Fibroblast of the aortic adventitia (primary cell): ENCODE data around the gene FITM1. TPM values are rescaled to one million over a fixed set of nuclear protein-coding genes. Genes with fewer than 3 reads are reported as not detected.

Source experiments
- DNase-seq: peaks from one replicate; pipeline ENCODE4 v3.0.0-alpha.2; 2010; ENCODE audit warnings: low read depth
- H3K4me3 ChIP-seq: 2 replicates; pipeline ENCODE4 v1.5.1; 2011; ENCODE audit warnings: low read depth, mild to moderate bottlenecking, control low read depth, low read length, moderate library complexity
- total RNA-seq: library from RNA; depleted of rRNA; stranded (reverse); fragments of >200 nt; gene quantifications from 2 replicates; pipeline ENCODE4 v1.2.3, GENCODE V29; 2012; ENCODE audit warnings: low replicate concordance
- TF ChIP-seq, protein P1 (sequence below): IDR thresholded peaks from 2 replicates; pipeline ENCODE4 v1.5.1; 2011; ENCODE audit warnings: mild to moderate bottlenecking, low read length, control low read depth, inconsistent platforms; ENCODE audit not compliant: insufficient read depth

Gene FITM1, protein sequence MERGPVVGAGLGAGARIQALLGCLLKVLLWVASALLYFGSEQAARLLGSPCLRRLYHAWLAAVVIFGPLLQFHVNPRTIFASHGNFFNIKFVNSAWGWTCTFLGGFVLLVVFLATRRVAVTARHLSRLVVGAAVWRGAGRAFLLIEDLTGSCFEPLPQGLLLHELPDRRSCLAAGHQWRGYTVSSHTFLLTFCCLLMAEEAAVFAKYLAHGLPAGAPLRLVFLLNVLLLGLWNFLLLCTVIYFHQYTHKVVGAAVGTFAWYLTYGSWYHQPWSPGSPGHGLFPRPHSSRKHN
- total RNA-seq, result 0.18 TPM in 1 of 2 replicates, not detected in the other

DNA sequence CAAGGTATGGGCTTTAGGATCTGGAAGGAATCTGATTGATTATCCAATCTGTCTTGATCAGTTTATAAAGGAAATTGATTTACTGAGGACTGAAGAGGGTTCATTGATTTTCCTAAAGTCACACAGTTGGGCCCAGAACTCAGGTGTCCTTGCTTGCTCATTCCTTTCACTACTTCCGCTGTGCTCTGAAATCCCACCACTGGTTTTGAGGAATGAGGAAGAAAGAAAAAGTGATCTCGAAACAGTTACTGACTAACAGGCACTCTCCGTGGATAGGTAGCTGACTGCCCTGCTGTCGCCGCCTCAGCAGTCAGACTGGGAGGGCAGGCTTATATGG, at the start of gene FITM1:
FITM1 (plus strand) TSS at position 280 of the 337 bp plus-strand sequence. CDS start 905 bp downstream, outside the sequence.
- H3K4me3 ChIP-seq, result no peak within 1 kb of the TSS
- TF ChIP-seq, protein P1, sequence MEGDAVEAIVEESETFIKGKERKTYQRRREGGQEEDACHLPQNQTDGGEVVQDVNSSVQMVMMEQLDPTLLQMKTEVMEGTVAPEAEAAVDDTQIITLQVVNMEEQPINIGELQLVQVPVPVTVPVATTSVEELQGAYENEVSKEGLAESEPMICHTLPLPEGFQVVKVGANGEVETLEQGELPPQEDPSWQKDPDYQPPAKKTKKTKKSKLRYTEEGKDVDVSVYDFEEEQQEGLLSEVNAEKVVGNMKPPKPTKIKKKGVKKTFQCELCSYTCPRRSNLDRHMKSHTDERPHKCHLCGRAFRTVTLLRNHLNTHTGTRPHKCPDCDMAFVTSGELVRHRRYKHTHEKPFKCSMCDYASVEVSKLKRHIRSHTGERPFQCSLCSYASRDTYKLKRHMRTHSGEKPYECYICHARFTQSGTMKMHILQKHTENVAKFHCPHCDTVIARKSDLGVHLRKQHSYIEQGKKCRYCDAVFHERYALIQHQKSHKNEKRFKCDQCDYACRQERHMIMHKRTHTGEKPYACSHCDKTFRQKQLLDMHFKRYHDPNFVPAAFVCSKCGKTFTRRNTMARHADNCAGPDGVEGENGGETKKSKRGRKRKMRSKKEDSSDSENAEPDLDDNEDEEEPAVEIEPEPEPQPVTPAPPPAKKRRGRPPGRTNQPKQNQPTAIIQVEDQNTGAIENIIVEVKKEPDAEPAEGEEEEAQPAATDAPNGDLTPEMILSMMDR, result no peak
- no peak for DNase-seq

DNA sequence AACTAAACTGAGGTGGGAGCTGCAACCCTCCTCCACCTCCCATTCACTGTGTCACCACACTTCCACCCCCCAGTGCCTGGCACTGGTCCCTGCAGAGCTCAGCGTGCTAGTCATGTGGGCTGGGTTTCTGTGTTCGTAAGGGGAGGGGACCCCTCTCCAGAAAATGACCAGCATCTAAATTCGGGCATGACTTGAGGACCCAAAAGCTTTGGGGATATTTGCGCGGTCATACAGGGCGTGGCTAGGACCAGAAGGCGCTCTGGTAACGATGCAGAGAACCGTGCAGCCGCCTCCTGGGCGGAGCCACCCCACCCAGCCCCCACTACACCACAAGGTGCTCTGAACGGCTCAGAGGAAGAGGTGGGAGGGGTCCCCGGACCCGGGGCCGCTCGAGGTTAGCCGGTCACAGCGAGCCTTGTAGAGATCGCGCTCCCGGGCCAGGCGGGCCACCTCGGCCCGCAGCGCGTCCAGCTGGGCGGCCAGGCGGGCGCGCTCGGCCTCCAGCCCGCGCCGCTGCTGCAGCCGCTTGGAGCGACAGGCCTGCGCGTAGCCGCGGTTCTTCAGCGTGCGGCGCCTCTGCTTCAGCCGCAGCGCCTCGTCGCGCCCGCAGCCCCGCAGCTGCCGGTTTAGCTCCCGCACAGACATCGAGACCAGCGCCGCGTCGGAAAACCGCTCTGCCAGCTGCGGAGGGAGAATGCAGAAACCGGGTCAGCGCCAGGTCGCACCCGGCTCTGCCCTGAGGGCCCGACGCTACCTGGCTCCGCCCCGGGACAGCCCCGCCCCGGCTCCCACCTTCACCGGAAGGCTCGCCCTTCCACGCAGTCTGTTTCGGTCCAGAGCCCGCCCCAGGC, 49.3 kb upstream of the FITM1 start:
- DNase-seq, result peak; percentile 11
- TF ChIP-seq, protein P1, result no peak
- peak overlapping the region; percentile 60 for H3K4me3 ChIP-seq

DNA sequence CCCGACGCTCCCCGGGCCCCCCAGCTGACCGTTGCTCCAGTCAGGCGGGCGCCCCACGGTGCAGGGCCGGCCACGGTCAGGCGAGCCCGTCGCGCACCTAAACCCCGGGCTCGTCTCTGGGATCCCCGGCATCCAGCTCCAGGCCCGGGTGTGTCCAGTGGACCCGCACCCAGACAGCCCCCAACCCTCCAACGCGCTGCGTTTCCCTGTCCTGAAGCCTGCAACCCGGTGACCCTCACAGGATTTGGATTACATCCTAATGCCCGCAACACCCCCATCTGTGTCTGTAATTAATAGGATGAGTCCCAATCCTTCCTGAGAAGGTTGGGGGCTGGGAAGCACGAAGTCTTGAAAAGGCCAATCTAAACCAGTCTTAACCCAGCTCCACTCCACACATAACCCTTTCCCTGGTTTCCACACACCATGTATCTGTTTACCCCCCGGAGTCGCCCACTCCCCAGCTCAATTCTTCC, 48.7 kb upstream of the FITM1 start:
- TF ChIP-seq, protein P1, result no peak
- H3K4me3 ChIP-seq, result no peak overlapping the region
- DNase-seq, result no peak

DNA sequence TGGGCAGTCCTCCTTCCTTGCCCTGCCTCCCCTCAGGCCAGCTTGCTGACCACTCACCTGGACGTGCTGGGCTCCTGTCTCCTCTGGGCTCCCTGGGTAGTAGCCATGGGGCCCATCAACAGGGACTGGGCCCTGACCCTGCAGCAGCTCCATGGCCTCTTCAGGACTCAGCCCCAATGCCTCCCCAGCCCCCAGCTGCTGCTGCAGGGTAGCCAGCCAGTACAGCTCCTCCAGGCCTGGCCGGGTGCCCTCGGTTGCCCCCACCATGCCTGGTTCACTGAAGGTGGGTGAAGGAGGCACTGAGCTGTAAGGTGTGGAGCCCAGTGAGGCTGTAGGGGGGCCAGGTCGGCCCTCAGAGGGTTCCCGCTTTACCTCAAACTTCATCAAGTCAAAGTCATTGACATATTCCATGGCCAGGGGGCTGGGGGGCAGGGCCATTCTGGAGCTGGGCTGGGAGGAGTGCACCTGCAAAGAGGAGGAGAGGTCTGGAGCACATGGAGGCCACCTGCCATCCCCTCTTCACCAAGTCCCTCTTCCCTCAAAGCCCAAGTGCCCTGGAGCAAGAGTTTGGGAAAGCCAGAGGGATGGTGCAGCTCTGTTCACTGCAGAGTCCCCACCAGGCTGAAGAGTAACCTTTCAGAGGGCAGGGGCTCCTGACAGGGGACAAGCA, 47.9 kb upstream of the FITM1 start:
- no peak for DNase-seq
- H3K4me3 ChIP-seq, result no peak overlapping the region
- TF ChIP-seq, protein P1, result no peak

DNA sequence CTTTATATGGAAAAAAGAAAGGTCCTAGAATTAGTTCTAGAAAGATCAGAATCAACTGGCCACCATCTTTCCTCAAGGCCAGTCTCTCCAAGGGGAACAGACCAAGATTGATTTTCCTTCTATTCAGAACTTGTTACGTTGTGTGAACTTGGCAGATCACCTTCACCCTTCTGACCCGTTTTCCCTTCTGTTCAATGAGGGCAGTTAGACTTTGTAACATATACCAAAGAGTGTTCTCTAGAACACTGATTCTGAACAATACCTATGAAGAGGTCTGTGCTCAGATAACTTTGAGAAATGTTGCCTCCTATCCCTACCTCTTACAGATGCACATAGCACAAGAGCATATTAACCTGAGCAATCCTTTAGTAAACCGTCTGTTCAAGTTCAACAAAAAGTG, 47.0 kb upstream of the FITM1 start:
- DNase-seq, result no peak
- TF ChIP-seq, protein P1, result no peak
- H3K4me3 ChIP-seq, result no peak overlapping the region

DNA sequence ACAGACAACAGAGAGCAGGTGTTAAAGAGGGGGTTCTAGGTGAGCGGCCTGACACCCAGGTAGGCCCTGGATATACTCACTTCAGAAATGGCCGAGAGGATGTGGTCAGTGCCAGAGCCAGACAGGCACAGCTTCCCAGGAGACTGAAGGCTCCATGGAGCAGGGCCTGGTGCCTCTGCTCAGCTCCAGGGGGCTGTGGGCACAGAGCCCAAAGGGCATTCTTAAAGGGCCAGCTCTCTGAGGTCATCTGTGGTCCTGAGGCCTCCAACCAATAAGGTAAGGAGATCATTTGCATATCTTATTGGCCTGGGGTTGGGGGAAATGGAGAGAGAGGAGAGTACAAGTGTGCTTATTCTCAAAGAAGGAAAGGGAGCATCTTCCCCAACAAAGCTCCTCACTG, 46.0 kb upstream of the FITM1 start:
- no peak overlapping the region for H3K4me3 ChIP-seq
- DNase-seq, result no peak
- TF ChIP-seq, protein P1, result no peak
